Glutamatergic neuron (in vitro differentiated cells): ENCODE data around the gene METAP1. TPM values are rescaled to one million over a fixed set of nuclear protein-coding genes. Genes with fewer than 3 reads are reported as not detected.

Experiments used
- DNase-seq: peaks from one replicate; pipeline ENCODE4 v3.0.0; 2022
- H3K27ac Mint-ChIP-seq: one replicate; pipeline ENCODE4 v1.8.0; 2020; ENCODE audit warnings: mild to moderate bottlenecking, mixed read lengths, inconsistent platforms; ENCODE audit not compliant: unreplicated experiment
- H3K27me3 Mint-ChIP-seq: one replicate; pipeline ENCODE4 v1.8.0; 2020; ENCODE audit warnings: mild to moderate bottlenecking, moderate library complexity, mixed read lengths, inconsistent platforms; ENCODE audit not compliant: unreplicated experiment
- H3K36me3 Mint-ChIP-seq: one replicate; pipeline ENCODE4 v1.8.0; 2020; ENCODE audit warnings: mild to moderate bottlenecking, mixed read lengths, inconsistent platforms; ENCODE audit not compliant: unreplicated experiment
- H3K4me1 Mint-ChIP-seq: one replicate; pipeline ENCODE4 v1.8.0; 2020; ENCODE audit warnings: mild to moderate bottlenecking, low read depth, mixed read lengths, inconsistent platforms; ENCODE audit not compliant: unreplicated experiment
- H3K4me3 Mint-ChIP-seq: one replicate; pipeline ENCODE4 v1.8.0; 2020; ENCODE audit warnings: mild to moderate bottlenecking, mixed read lengths, inconsistent platforms; ENCODE audit not compliant: unreplicated experiment
- H3K9me3 Mint-ChIP-seq: one replicate; pipeline ENCODE4 v1.8.0; 2020; ENCODE audit warnings: mild to moderate bottlenecking, moderate library complexity, mixed read lengths, inconsistent platforms; ENCODE audit not compliant: unreplicated experiment
- total RNA-seq: library from RNA; stranded (reverse); fragmentation: NEBNext Ultra II Directional; extraction: Animal tissue kit (Norgen Biotek cat#: 25700); gene quantifications from one replicate; pipeline ENCODE4 v1.2.1, GENCODE V29; 2021; ENCODE audit not compliant: unreplicated experiment
- TF ChIP-seq, protein P1 (sequence below): fragments of 200-600 bp; sonication (generic); IDR thresholded peaks from one replicate; pipeline ENCODE4 v1.5.0; 2021; ENCODE audit not compliant: partially characterized antibody, unreplicated experiment

The METAP1 gene
- total RNA-seq, 1 donor from 2014 or later, result 26.2 TPM

- DNase-seq, result no peak
- Mint-ChIP-seq H3K4me1 (no peaks in the 10 kb centered on the region), H3K4me3 (no peak overlapping the region), H3K27me3 (no peaks in the 10 kb centered on the region), H3K9me3 (no peaks in the 10 kb centered on the region), H3K27ac (no peak overlapping the region), H3K36me3 (peaks cover 5% of the 10 kb centered on the region)
- TF ChIP-seq, protein P1, sequence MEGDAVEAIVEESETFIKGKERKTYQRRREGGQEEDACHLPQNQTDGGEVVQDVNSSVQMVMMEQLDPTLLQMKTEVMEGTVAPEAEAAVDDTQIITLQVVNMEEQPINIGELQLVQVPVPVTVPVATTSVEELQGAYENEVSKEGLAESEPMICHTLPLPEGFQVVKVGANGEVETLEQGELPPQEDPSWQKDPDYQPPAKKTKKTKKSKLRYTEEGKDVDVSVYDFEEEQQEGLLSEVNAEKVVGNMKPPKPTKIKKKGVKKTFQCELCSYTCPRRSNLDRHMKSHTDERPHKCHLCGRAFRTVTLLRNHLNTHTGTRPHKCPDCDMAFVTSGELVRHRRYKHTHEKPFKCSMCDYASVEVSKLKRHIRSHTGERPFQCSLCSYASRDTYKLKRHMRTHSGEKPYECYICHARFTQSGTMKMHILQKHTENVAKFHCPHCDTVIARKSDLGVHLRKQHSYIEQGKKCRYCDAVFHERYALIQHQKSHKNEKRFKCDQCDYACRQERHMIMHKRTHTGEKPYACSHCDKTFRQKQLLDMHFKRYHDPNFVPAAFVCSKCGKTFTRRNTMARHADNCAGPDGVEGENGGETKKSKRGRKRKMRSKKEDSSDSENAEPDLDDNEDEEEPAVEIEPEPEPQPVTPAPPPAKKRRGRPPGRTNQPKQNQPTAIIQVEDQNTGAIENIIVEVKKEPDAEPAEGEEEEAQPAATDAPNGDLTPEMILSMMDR, result no peak
Observed at GRCh38 chr4:99054428-99054994, 59.0 kb downstream of the METAP1 start.

- Mint-ChIP-seq H3K27me3 (peaks cover 3% of the 10 kb centered on the region), H3K4me3 (no peak overlapping the region), H3K9me3 (no peaks in the 10 kb centered on the region), H3K36me3 (no peaks in the 10 kb centered on the region), H3K4me1 (peaks cover 7% of the 10 kb centered on the region), H3K27ac (no peak overlapping the region)
- no peak for DNase-seq
- TF ChIP-seq, protein P1, result no peak
Observed at GRCh38 chr4:99058228-99058627, 62.7 kb downstream of the METAP1 start.

- TF ChIP-seq, protein P1, result no peak
- H3K36me3 Mint-ChIP-seq, result no peaks in the 10 kb centered on the region
Observed at GRCh38 chr4:99059550-99059949, 64.0 kb downstream of the METAP1 start.

GRCh38 chr4:99061048-99061700, 65.7 kb downstream of the METAP1 start:
- DNase-seq, result peak; percentile 22

More at GRCh38 chr4:99059550-99059949, 64.0 kb downstream of the METAP1 start:
- Mint-ChIP-seq H3K4me1 (peaks cover 7% of the 10 kb centered on the region), H3K27me3 (peaks cover 3% of the 10 kb centered on the region), H3K9me3 (no peaks in the 10 kb centered on the region), H3K4me3 (no peak overlapping the region), H3K27ac (no peak overlapping the region)
- DNase-seq, result no peak

More at GRCh38 chr4:99061048-99061700, 65.7 kb downstream of the METAP1 start:
- no peaks in the 10 kb centered on the region for H3K9me3 Mint-ChIP-seq
- no peaks in the 10 kb centered on the region for H3K36me3 Mint-ChIP-seq
- H3K4me1 Mint-ChIP-seq, result peaks cover 7% of the 10 kb centered on the region
- H3K4me3 Mint-ChIP-seq, result no peak overlapping the region
- TF ChIP-seq, protein P1, result no peak
- no peak overlapping the region for H3K27ac Mint-ChIP-seq
- H3K27me3 Mint-ChIP-seq, result peaks cover 3% of the 10 kb centered on the region
